IPS-11a (cell line): ENCODE data around the gene LHFPL3.

Experiments
- H3K4me3 ChIP-seq: one replicate; pipeline ENCODE4 v1.5.1; 2013; ENCODE audit warnings: low read depth, low read length, control low read depth

The LHFPL3 gene

GRCh38 chr7:104795086-104795485 lies 466.7 kb downstream of the LHFPL3 start:
- no peak overlapping the region for H3K4me3 ChIP-seq

- no peak overlapping the region for H3K4me3 ChIP-seq
Observed at GRCh38 chr7:104795616-104796398, 467.4 kb downstream of the LHFPL3 start.

GRCh38 chr7:104800307-104800706 lies 471.9 kb downstream of the LHFPL3 start:
- no peak overlapping the region for H3K4me3 ChIP-seq

DNA sequence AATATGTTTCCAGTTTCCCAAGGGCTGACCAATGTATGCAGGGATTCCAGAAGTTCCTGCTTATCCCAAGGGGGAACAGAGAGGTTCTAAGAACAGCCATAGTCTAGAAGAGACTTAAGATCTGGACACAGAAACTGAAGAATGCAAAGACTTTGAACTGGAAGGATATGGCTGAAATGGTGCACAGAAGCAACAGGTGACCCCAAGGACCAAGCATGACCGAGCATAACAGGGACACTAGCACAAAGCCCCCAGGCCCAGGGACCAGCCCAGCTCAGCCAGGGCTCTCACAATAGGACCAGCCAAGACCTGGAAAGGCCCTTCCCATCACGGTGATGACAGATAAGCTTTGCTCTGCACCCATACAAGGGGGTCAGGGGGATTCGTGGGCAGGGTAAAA lies 472.6 kb downstream of the LHFPL3 start:
- H3K4me3 ChIP-seq: no peak overlapping the region

DNA sequence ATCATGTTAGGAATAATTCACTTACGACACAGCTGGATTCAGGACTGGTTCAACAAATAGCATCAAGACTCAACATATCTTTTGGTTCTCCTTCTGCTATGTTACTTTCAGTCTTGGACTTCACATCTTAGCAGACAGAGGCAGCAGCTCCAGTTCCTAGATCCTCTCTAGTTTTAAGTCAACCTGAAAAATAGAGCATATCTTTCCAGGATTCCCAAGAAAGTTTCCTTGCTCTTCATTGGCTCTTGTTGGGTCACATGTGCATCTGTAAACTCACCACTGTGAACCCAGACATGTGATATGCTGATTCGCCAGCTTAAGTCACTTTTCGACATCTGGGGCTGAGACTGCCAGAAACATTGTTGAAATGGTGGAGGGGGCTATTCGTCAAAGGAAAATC lies 475.5 kb downstream of the LHFPL3 start:
- H3K4me3 ChIP-seq: no peak overlapping the region

DNA sequence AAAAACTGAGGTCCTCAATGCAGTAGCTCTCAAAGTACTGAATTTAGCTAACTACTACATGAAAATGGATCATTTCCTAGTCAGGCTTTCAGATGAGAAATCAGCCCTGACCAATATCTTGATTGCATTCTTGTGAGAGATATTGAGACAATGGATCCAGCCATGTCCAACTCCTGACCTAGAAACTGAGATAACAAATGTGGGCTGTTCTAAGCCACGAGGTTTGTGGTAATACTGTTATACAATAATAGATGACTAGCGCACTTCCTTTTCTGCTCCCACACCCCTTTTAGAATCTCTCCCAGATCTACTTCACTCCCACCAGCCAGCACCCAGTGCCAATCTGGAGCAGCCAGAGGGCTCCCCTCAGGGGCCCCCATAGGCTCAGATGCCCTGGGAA lies 476.3 kb downstream of the LHFPL3 start:
- H3K4me3 ChIP-seq: no peak overlapping the region

- H3K4me3 ChIP-seq: no peak overlapping the region
Observed at GRCh38 chr7:104805449-104806317, 477.3 kb downstream of the LHFPL3 start.

GRCh38 chr7:104807671-104808070 lies 479.3 kb downstream of the LHFPL3 start:
- H3K4me3 ChIP-seq: no peak overlapping the region

DNA sequence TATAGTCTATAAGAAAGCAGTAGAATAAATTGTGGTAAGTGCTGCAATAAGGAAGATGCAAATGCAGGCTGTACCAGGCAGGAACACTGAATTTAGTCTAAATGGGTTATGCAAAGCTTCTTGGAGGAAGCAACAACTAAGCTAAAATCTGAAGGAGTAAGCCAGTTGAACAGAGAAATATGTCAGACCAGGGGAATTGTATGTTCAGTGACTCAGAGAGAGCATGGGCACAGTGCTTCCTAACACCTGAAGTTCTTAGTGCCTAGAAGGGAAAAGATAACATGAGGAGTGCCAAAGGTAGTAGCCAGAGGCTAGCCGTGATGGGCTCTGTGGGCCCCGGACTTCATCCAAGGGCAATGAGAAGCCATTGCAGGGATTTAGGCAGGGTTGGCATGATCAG lies 481.5 kb downstream of the LHFPL3 start:
- H3K4me3 ChIP-seq: no peak overlapping the region

- H3K4me3 ChIP-seq: no peak overlapping the region
Observed at GRCh38 chr7:104814126-104814525, 485.7 kb downstream of the LHFPL3 start.

GRCh38 chr7:104814671-104815400 lies 486.4 kb downstream of the LHFPL3 start:
- H3K4me3 ChIP-seq: no peak overlapping the region

DNA sequence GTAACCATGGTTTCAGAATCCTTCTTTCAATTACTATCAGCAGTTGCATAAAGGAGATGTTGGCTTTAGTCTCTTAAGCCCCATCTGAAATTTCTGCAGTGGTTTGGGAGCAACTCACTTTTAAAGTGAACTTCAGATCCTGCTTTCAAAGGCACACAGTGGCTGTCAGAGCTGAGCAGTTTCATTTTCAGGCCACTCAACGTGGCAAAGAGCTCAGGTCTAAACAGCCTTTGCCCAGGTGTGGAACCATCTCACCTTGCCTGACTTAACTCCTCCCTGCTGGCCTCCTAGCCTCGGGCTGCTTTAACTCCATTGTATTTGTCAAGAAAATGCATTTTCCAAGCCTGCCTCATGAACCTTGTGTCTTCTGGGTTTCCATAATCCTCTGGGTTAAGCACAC lies 488.1 kb downstream of the LHFPL3 start:
- no peak overlapping the region for H3K4me3 ChIP-seq

DNA sequence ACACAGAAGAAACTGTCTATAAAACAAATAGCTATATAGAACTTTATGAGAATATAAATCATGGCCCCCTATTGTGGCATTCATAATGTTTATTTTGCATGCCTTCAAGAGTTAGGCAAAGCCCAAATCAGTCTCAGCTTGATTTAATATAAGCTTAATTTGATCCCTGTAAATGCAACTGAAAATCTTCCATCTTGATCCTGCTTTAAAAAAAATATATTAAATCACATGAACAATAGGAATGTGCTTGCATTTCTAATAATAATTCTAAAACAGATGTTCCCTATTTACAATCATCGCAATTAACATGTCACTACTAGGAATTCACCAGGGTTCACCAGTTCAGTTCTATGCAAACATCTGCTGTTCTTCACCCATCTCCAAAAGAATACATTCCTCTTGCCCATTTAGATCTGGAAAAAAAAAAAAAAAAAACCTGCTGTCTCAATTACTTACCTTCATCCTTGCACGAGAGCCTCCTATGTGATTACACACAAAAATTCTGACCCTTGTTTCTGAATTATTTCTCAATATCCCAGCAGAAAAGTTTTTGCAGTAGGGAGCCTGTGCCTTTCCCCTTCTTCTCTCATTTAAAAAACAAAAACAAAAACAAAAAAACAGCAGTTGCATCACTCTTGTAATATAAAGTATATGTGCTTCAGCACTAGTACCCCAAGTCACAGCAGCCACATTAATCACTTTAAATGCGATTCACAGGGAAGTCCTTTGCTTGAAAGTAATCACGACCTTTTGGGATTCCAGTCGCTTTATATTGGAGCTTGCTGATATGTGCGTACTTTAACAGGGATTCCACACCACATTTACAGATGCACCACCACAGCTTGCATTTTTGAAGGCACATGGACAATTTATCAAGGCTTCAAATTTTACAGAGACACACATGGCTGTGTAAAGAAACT lies 490.8 kb downstream of the LHFPL3 start:
- H3K4me3 ChIP-seq: no peak overlapping the region

GRCh38 chr7:104820836-104821535 lies 492.6 kb downstream of the LHFPL3 start:
- H3K4me3 ChIP-seq: no peak overlapping the region

DNA sequence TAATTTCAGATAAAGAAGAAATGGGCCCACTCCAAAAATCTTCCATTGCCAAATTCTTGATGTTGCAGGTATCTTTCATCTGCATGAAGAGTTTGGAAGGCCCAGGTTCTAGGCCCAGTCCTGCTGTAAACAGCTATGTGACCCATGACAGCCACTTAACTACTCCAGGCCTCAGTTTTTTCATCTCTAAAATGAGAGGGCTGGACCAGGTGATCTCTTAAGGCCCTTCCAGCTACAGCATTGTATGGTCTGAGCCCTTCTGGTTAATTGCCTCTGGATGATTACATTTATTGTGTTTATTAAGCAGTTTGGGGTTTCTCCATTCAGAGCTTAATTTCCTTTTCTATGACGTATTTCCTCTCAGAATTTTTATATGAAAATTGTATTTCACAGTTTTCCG lies 494.8 kb downstream of the LHFPL3 start:
- no peak overlapping the region for H3K4me3 ChIP-seq

- no peak overlapping the region for H3K4me3 ChIP-seq
Observed at GRCh38 chr7:104825099-104825498, 496.7 kb downstream of the LHFPL3 start.

- H3K4me3 ChIP-seq: no peak overlapping the region
Observed at GRCh38 chr7:104826135-104826534, 497.7 kb downstream of the LHFPL3 start.

GRCh38 chr7:104836976-104837375 lies 508.6 kb downstream of the LHFPL3 start:
- H3K4me3 ChIP-seq: no peak overlapping the region

GRCh38 chr7:104838537-104839299 lies 510.3 kb downstream of the LHFPL3 start:
- H3K4me3 ChIP-seq: no peak overlapping the region
